22Rv1 (cell line): Measurements from ENCODE around the gene GPER1.

Experiments used
- H3K27ac ChIP-seq: fragments of 450-650 bp; 2 replicates; pipeline ENCODE4 v1.5.1; 2017
- CTCF ChIP-seq: fragments of 450-650 bp; IDR thresholded peaks from 2 replicates; pipeline ENCODE4 v1.5.1; 2017; ENCODE audit warnings: mild to moderate bottlenecking
- ZFX ChIP-seq: fragments of 450-650 bp; IDR thresholded peaks from 2 replicates; pipeline ENCODE4 v1.6.1; 2017; ENCODE audit warnings: antibody characterized with exemption, borderline replicate concordance

Gene GPER1

GRCh38 chr7:1085910-1086421, 1.9 kb upstream of the GPER1 start:
- H3K27ac ChIP-seq, result no peak overlapping the region
- TF ChIP-seq ZFX, result no peak
- TF ChIP-seq CTCF, result no peak

GRCh38 chr7:1086588-1087464, 1.1 kb upstream of the GPER1 start:
- TF ChIP-seq CTCF, result peak; percentile 100
- no peak for TF ChIP-seq ZFX
- no peak overlapping the region for H3K27ac ChIP-seq

- TF ChIP-seq ZFX (no peak), CTCF (no peak)
- H3K27ac ChIP-seq, result no peak overlapping the region
Observed at GRCh38 chr7:1087465-1087814, 473 bp upstream of the GPER1 start.

GRCh38 chr7:1090236-1090635, 2.3 kb downstream of the GPER1 start:
- no peak overlapping the region for H3K27ac ChIP-seq
- TF ChIP-seq CTCF (no peak), ZFX (no peak)

- H3K27ac ChIP-seq, result no peak overlapping the region
- TF ChIP-seq CTCF (no peak), ZFX (no peak)
Observed at GRCh38 chr7:1090686-1091643, 3.1 kb downstream of the GPER1 start.

- TF ChIP-seq ZFX (no peak), CTCF (no peak)
- H3K27ac ChIP-seq, result no peak overlapping the region
Observed at GRCh38 chr7:1091644-1092027, 3.7 kb downstream of the GPER1 start.
